PFSK-1 (cell line): ENCODE data around the gene RPTOR.
A peak's percentile ranks its signal among the peaks of the same experiment; 100 is the strongest.

Source experiments
- FOXP2 ChIP-seq: optimal IDR thresholded peaks from 2 replicates; pipeline ENCODE3; 2011; ENCODE audit warnings: borderline replicate concordance, control low read depth, inconsistent platforms; ENCODE audit not compliant: insufficient read depth; ENCODE audit errors: extremely low read length, extremely low read depth
- POLR2AphosphoS5 ChIP-seq: IDR thresholded peaks from 2 replicates; pipeline ENCODE4 v1.6.1; 2012; ENCODE audit warnings: low read depth, mild to moderate bottlenecking, control low read depth, low read length, moderate library complexity
- SIN3A ChIP-seq: IDR thresholded peaks from 2 replicates; pipeline ENCODE4 v1.6.1; 2012; ENCODE audit warnings: mild to moderate bottlenecking, low read length, moderate library complexity, borderline replicate concordance; ENCODE audit not compliant: insufficient read depth
- TAF1 ChIP-seq: IDR thresholded peaks from 2 replicates; pipeline ENCODE4 v1.6.1; 2012; ENCODE audit warnings: low read length, control low read depth, borderline replicate concordance; ENCODE audit not compliant: insufficient read depth
- TF ChIP-seq, protein P1 (sequence below), 2 experiments: IDR thresholded peaks; 2 replicates each; pipeline versions ENCODE4 v1.6.1 to v1.8.0; 2011 to 2012; ENCODE audit warnings: low read depth in 2 of 2, low read length in 2 of 2, control low read depth in 1 of 2, inconsistent platforms in 1 of 2, mild to moderate bottlenecking in 1 of 2, moderate library complexity in 1 of 2; ENCODE audit not compliant: insufficient read depth in 1 of 2

RPTOR gene

GRCh38 chr17:80793421-80793820, 248.8 kb downstream of the RPTOR start:
- TF ChIP-seq, protein P1, sequence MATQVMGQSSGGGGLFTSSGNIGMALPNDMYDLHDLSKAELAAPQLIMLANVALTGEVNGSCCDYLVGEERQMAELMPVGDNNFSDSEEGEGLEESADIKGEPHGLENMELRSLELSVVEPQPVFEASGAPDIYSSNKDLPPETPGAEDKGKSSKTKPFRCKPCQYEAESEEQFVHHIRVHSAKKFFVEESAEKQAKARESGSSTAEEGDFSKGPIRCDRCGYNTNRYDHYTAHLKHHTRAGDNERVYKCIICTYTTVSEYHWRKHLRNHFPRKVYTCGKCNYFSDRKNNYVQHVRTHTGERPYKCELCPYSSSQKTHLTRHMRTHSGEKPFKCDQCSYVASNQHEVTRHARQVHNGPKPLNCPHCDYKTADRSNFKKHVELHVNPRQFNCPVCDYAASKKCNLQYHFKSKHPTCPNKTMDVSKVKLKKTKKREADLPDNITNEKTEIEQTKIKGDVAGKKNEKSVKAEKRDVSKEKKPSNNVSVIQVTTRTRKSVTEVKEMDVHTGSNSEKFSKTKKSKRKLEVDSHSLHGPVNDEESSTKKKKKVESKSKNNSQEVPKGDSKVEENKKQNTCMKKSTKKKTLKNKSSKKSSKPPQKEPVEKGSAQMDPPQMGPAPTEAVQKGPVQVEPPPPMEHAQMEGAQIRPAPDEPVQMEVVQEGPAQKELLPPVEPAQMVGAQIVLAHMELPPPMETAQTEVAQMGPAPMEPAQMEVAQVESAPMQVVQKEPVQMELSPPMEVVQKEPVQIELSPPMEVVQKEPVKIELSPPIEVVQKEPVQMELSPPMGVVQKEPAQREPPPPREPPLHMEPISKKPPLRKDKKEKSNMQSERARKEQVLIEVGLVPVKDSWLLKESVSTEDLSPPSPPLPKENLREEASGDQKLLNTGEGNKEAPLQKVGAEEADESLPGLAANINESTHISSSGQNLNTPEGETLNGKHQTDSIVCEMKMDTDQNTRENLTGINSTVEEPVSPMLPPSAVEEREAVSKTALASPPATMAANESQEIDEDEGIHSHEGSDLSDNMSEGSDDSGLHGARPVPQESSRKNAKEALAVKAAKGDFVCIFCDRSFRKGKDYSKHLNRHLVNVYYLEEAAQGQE (IDR thresholded peaks at IDR 0.05; ENCODE audit: insufficient read depth in 1 of 2, low read depth in 2 of 2, low read length in 2 of 2) = 0 out of 4 replicates have a peak, but pooled peaks of 1 of the 2 experiments have one; percentile 50
- TF ChIP-seq POLR2AphosphoS5 (no peak; the same call in 1 of the 2 replicates), SIN3A (no peak)

DNA sequence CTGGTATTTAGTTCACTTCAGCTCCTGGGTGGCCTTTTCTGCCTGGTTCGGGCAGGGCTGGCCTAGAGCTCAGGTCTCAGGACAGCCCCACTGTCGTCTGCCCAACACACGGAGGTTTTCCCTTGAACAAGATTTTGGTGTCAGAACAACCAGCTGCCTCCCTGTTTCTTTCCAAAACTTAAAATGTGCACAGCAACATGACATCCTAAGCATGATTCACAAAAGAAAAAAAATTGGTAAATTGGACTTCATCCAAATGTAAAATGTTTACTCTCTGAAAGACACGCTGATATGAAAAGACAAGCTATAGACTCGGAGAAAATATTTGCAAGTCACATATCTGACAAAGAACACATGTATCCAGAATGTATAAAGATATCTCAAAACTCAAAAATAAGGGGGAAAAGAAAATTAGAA, 249.2 kb downstream of the RPTOR start:
- TF ChIP-seq POLR2AphosphoS5 (no peak), TAF1 (no peak), FOXP2 (no peak), SIN3A (no peak)
- TF ChIP-seq, protein P1 (IDR thresholded peaks at IDR 0.05; ENCODE audit: insufficient read depth in 1 of 2, low read depth in 2 of 2, low read length in 2 of 2) = no peak

- no peak for TF ChIP-seq POLR2AphosphoS5
- TF ChIP-seq FOXP2 = no peak
- TF ChIP-seq SIN3A = no peak
- TF ChIP-seq TAF1 = no peak
- TF ChIP-seq, protein P1 (IDR thresholded peaks at IDR 0.05; ENCODE audit: insufficient read depth in 1 of 2, low read depth in 2 of 2, low read length in 2 of 2) = no peak
These were observed 249.8 kb downstream of the RPTOR start for GRCh38 chr17:80794281-80795089.

GRCh38 chr17:80795090-80795580, 250.5 kb downstream of the RPTOR start:
- no peak for TF ChIP-seq TAF1

DNA sequence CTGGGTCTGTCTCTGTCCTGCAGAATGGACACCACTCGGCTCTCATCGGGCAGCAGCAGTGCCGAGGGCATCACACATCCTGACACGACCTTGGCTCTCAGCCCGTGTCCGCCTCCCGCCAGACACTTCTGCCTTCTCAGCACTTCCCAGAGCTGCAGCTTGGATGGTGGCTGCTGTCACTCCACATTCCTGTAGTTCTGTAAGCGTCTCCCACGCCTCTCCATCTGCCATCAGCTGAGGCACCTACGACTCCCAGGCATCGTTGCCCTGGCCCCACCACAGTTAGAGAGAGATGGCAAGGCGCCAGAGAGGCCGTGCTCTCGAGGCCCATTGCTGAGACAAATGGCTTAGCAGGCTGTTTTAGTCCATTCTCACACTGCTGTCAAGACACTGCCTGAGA, 251.1 kb downstream of the RPTOR start:
- TF ChIP-seq FOXP2 = peak; percentile 76
- TF ChIP-seq SIN3A = no peak
- TF ChIP-seq, protein P1 (IDR thresholded peaks at IDR 0.05; ENCODE audit: insufficient read depth in 1 of 2, low read depth in 2 of 2, low read length in 2 of 2) = no peak
- no peak for TF ChIP-seq TAF1
- TF ChIP-seq POLR2AphosphoS5 = no peak
